ENCODE data around the gene EFHC1. TPM values are rescaled to one million over a fixed set of nuclear protein-coding genes. Genes with fewer than 3 reads are reported as not detected.

Gene EFHC1
- total RNA-seq, 2 donors from 2014 or later: 5.3 to 7.5 TPM

DNA sequence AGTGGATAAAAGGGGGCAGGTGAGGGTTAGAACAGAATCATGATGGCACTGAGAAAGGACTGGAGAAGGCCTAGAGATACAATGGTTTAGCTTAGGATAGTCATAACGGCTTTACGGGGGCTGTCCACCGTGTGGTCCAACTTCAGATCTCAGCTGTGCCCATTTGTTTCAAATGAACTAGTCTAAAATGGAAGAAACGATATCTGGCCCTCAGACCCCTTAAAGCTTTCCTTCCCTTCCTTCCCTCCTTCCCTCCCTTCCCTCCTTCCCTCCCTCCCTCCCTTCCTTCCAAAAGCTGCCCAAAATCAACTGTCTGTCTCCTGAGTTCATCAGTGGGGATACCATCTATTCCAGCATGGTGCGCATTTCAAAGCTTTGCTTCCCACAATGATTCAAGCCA is 128.9 kb downstream of the EFHC1 start:
- no peak overlapping the region for H3K4me3 Mint-ChIP-seq
- DNase-seq (no peak), ATAC-seq (no peak)
- H3K9me3 ChIP-seq (ENCODE audit: control insufficient read depth, low read length, poor library complexity, severe bottlenecking): no peaks in the 10 kb centered on the region
- no peak overlapping the region for H3K27ac Mint-ChIP-seq
- H3K4me1 Mint-ChIP-seq: peaks cover 53% of the 10 kb centered on the region
- no peaks in the 10 kb centered on the region for H3K27me3 Mint-ChIP-seq
- H3K36me3 Mint-ChIP-seq (ENCODE audit: low read depth): peaks cover 8% of the 10 kb centered on the region

DNA sequence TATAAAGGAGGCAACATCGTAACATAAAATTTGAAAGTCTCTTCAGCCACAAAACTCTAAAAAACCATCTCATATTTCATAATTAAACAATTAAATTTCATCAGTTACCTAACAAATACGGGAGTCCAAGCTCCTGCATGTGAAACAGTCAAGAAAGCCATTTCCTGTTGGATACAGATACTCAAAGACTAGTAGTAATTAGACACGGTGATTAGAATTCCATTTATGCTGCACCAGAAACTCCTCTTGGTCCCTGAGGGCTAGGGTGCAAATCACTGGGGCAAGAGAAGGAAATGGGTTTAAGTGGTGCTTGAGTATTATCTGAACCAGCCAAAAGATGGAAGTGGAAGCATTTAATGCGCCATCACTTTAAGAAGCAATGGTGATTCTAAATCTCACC is 129.3 kb downstream of the EFHC1 start:
- no peak overlapping the region for H3K4me3 Mint-ChIP-seq
- H3K4me1 Mint-ChIP-seq: peaks cover 50% of the 10 kb centered on the region

DNA sequence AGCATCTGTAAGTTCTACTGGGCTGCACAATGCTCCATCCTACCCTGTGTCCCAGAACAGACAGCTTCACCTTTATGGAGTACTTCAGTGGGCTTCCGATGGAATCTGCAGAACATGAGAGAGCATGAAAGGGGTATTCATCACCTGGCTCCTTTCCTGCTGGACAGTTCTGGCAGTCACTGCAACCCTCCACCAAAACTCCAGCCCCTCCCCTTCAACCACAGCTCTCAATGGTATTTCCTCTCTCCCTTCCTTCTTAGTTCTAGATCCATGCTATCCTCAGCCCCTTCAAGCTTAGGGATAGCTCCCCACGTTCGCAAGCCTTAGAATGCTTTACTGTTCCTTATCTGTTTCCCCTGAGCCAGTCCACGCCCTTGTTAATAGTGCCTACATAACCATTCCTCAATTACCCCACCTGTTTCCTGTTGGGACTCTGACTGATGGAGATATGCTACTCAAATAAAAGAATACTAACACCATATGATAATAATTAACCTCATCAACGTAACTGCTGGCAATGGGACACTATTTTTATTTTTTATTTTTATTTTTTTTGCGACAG is 130.0 kb downstream of the EFHC1 start:
- no peak for DNase-seq
- peaks cover 49% of the 10 kb centered on the region for H3K4me1 Mint-ChIP-seq
- H3K4me3 Mint-ChIP-seq: no peak overlapping the region
- H3K36me3 Mint-ChIP-seq (ENCODE audit: low read depth): peaks cover 8% of the 10 kb centered on the region
- no peaks in the 10 kb centered on the region for H3K9me3 ChIP-seq (ENCODE audit: control insufficient read depth, low read length, poor library complexity, severe bottlenecking)
- no peaks in the 10 kb centered on the region for H3K27me3 Mint-ChIP-seq
- no peak for ATAC-seq
- no peak overlapping the region for H3K27ac Mint-ChIP-seq

More for the DNA sequence above, 129.3 kb downstream of the EFHC1 start:
- ATAC-seq: no peak
- no peaks in the 10 kb centered on the region for H3K9me3 ChIP-seq (ENCODE audit: control insufficient read depth, low read length, poor library complexity, severe bottlenecking)
- peaks cover 8% of the 10 kb centered on the region for H3K36me3 Mint-ChIP-seq (ENCODE audit: low read depth)
- DNase-seq: no peak
- no peaks in the 10 kb centered on the region for H3K27me3 Mint-ChIP-seq
- H3K27ac Mint-ChIP-seq: no peak overlapping the region

DNA sequence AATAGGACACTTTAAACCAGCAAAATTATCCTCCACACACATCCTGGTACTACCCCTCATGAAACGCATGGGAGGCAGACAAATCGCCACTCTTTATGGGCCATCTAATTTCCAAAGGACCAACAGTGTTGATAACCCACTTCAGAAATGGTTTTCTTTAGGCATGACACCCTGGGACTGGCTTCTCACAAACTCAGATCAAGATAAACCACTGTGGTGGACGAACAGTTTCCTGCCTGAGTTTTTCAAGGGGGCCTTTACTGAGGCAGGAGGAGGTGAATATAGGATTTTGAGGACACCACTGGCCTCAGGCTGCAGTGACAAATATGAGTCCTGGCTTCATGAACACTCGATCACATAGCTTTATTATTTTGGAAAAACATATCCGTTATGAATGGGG is 130.7 kb downstream of the EFHC1 start:
- no peaks in the 10 kb centered on the region for H3K9me3 ChIP-seq (ENCODE audit: control insufficient read depth, low read length, poor library complexity, severe bottlenecking)
- Mint-ChIP-seq H3K27me3 (no peaks in the 10 kb centered on the region), H3K4me1 (peaks cover 44% of the 10 kb centered on the region), H3K27ac (no peak overlapping the region), H3K36me3 (ENCODE audit: low read depth) (peaks cover 8% of the 10 kb centered on the region), H3K4me3 (no peak overlapping the region)
- ATAC-seq: no peak
- no peak for DNase-seq

DNA sequence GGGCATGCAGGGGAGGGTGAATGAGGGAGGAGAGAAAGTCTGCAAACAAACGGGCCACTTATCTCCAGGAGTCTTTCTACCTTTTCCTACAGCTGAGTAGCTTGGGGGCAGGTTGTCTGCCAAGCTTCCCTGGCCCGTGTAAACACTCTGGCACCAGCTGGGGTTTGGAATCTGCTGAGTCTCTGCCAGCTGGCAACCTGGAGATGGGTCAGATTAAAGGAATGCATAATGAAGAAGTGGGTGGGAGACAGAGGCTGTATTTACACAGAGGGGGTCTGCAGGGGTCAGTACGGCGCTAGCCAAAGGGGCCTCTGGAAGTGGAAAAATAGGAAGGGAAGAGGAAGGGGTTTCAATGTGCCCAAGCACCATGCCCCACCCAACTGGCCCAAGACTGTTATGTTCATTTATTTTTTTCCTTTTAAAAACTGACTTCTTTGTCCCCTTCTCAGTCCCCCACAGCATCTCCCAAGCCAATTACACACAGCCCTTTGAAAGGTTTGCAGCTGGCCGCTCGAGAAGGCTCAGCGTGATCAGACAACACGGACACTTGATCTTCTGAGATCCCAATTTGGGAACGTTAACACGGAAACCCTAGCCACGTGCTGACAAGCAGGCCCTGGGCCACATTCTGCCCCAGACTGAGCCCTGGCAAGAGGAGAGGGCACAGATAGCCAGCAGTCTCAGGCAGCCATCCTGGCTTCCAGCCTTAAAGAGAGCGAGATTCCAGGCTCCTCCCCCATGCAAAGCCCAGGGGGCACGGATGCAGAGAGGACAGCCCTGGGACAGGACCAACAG is 131.5 kb downstream of the EFHC1 start:
- H3K27me3 Mint-ChIP-seq: no peaks in the 10 kb centered on the region
- H3K9me3 ChIP-seq (ENCODE audit: control insufficient read depth, low read length, poor library complexity, severe bottlenecking): no peaks in the 10 kb centered on the region
- H3K4me1 Mint-ChIP-seq: peaks cover 38% of the 10 kb centered on the region
- H3K36me3 Mint-ChIP-seq (ENCODE audit: low read depth): peaks cover 5% of the 10 kb centered on the region
- DNase-seq: no peak
- ATAC-seq: no peak
- H3K4me3 Mint-ChIP-seq: no peak overlapping the region
- no peak overlapping the region for H3K27ac Mint-ChIP-seq

DNA sequence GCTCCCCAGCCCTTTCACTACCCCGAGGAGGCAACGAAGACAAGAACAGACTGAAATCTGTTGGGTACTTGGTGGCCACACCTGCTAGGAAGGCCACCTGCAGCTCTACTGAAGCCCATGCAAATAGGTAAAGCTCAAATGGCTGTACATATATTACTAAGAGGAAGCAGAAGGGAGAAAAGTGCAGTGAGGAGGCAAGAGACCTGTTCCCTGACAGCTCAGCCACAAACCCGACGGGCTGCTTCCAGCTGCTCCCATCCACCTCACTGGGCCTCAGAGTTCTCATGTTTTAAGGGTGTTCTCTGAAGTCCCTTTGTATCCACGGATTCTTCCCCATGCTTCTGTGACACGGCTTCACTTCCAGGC is 132.1 kb downstream of the EFHC1 start:
- H3K27ac Mint-ChIP-seq: peak overlapping the region; percentile 47

DNA sequence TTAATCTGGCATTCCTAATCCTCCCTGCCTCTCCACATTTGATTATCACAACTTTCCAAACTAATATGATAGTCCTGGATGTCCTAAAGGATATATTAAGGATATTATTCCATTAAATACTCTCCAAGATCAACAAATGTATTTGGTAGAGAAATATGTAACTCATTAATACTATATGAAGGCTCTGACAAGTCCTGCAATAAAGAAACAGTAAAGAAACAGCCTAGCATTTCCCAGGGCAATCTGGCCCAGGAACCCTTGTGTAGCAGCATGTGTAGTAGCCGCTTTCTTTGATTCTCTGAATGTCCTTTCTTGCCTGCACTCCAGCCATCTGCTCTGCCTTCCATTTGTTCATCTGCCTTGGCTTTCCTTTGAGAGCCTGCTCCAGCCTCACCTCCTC is 133.0 kb downstream of the EFHC1 start:
- peaks cover 32% of the 10 kb centered on the region for H3K4me1 Mint-ChIP-seq
- no peak overlapping the region for H3K4me3 Mint-ChIP-seq
- no peak for ATAC-seq
- DNase-seq: no peak
- H3K27ac Mint-ChIP-seq: peak overlapping the region; percentile 47
- H3K36me3 Mint-ChIP-seq (ENCODE audit: low read depth): peaks cover 2% of the 10 kb centered on the region
- H3K27me3 Mint-ChIP-seq: no peaks in the 10 kb centered on the region
- no peaks in the 10 kb centered on the region for H3K9me3 ChIP-seq (ENCODE audit: control insufficient read depth, low read length, poor library complexity, severe bottlenecking)

More for the DNA sequence above, 132.1 kb downstream of the EFHC1 start:
- H3K36me3 Mint-ChIP-seq (ENCODE audit: low read depth): peaks cover 3% of the 10 kb centered on the region
- no peak for ATAC-seq
- H3K4me1 Mint-ChIP-seq: peaks cover 35% of the 10 kb centered on the region
- H3K9me3 ChIP-seq (ENCODE audit: control insufficient read depth, low read length, poor library complexity, severe bottlenecking): no peaks in the 10 kb centered on the region
- H3K27me3 Mint-ChIP-seq: no peaks in the 10 kb centered on the region
- no peak overlapping the region for H3K4me3 Mint-ChIP-seq
- DNase-seq: no peak

DNA sequence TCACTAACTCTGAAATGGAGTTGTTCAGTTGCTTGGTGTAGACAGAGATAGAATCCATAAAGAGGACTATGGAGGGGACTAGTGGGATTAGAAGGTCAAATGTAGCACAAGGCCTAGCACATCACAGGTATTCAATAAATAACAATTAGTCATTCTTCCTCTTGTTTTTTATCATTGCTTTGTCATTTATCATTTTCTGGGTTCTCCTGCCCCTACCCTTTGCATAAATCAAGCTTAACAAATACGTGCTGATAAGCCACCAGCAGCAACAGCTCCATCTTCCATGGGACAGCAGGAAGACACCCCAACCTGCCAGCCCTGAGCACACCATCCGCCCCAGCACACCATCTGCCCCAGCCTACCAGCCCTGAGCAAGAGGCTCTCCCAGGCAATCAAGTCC is 133.6 kb downstream of the EFHC1 start:
- peaks cover 29% of the 10 kb centered on the region for H3K4me1 Mint-ChIP-seq
- H3K4me3 Mint-ChIP-seq: no peak overlapping the region
- no peak overlapping the region for H3K27ac Mint-ChIP-seq
- H3K36me3 Mint-ChIP-seq (ENCODE audit: low read depth): no peaks in the 10 kb centered on the region
- no peaks in the 10 kb centered on the region for H3K27me3 Mint-ChIP-seq
- ATAC-seq: no peak
- DNase-seq: no peak
- H3K9me3 ChIP-seq (ENCODE audit: control insufficient read depth, low read length, poor library complexity, severe bottlenecking): no peaks in the 10 kb centered on the region

DNA sequence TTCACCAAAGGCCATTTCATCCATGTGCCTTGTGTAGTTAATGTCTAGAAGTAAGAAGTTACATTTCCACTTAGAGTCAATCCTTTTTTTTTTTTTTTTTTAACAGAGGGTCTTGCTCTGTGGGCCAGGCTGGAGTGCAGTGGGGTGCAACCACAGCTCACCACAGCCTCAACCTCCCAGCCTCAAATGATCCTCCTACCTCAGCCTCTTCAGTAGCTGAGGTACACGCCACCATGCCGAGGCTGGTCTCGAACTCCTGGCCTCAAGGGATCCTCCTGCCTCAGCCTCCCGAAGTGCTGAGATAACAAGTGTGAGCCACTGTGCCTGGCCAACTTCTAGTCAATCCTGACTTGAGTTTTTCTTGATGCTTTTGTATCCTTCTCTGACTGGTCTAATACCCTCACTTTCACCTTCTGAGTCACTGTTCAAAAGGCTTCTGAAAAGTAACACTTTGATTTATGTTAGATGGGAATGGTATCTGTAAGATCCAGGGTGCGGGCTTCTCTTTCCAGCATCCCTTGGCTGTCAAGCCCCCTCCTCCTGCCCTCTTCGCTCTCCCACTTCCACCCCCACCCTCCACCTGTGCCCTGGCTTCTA is 134.6 kb downstream of the EFHC1 start:
- Mint-ChIP-seq H3K4me1 (peaks cover 26% of the 10 kb centered on the region), H3K27ac (no peak overlapping the region), H3K27me3 (no peaks in the 10 kb centered on the region), H3K36me3 (ENCODE audit: low read depth) (no peaks in the 10 kb centered on the region), H3K4me3 (no peak overlapping the region)
- no peaks in the 10 kb centered on the region for H3K9me3 ChIP-seq (ENCODE audit: control insufficient read depth, low read length, poor library complexity, severe bottlenecking)
- DNase-seq: no peak
- ATAC-seq: no peak

DNA sequence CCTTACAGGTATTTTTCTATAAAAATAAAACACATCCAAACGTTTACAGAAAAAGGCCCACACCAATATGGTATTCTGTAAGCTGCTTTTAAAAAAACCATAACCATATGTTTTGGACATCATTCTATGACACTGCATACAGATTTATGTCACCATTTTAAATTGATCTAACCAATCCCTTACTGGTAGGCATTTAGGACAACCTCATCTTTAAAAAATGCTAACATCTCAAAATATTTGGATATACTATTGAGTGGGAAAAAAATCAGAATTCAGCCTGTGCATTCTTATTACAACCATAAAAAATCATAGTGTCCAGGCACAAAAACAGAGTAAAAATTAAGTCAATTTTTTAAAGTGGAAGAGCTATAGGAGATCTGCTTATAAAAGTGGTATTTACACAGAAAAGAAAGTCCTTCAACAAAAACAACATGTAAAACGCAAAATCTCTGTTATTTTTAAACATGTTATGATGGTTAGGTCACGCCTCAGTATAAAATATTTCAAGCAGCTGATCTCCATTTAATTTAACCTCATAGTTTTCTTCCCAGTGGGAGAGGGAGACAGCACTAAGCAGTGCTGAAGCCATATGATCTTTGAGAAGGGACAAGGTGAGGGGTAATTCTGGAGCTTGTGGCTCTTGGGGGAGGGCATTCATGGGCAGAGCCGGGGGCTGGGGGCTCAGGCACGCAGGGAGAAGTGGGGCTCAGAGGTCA is 135.5 kb downstream of the EFHC1 start:
- no peaks in the 10 kb centered on the region for H3K36me3 Mint-ChIP-seq (ENCODE audit: low read depth)
- DNase-seq (no peak), ATAC-seq (no peak)
- peaks cover 22% of the 10 kb centered on the region for H3K4me1 Mint-ChIP-seq
- H3K9me3 ChIP-seq (ENCODE audit: control insufficient read depth, low read length, poor library complexity, severe bottlenecking): no peaks in the 10 kb centered on the region
- no peak overlapping the region for H3K4me3 Mint-ChIP-seq
- H3K27me3 Mint-ChIP-seq: no peaks in the 10 kb centered on the region
- H3K27ac Mint-ChIP-seq: no peak overlapping the region

DNA sequence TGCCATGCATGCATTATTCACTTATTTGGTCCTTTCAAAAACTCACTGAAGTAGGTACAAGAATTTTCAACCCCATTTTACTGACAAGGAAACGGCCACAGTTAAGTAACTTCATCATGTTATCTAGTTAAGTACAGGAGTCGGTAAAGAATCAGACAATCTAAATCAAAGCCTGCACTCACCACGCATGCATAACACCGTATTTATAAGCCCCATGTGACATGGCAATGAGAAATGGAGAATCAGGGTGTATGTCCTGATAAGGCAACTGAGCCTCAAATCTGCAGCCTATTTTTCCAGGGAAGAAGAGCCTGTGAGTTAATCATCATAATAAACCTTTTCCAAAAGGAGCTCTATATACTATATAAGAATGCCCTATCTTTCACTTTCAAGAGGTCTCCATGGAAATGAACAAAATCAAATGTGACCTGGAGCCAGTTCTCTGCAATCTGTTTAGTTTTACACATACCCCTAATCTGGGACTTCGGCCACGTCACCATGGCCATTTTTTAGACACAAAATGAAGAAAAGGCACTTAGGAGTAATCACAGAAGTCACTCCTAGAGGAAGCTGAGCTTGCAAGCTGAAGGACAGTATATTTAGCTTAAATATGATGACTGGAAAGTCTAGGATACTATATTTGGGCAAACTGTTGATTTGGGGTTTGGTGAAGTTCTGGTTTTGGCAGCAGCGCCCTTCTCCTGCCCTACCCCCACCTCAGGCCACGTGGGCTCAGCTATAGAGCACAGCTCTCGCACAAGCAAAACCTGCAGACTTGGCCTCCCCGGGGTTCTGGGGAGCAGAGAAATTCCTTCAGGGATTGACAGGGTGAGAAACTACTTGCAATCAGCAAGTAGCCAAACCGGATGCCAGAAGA is 137.5 kb downstream of the EFHC1 start:
- peaks cover 16% of the 10 kb centered on the region for H3K4me1 Mint-ChIP-seq
- no peaks in the 10 kb centered on the region for H3K36me3 Mint-ChIP-seq (ENCODE audit: low read depth)
- ATAC-seq: no peak
- H3K27ac Mint-ChIP-seq: no peak overlapping the region
- H3K27me3 Mint-ChIP-seq: no peaks in the 10 kb centered on the region
- H3K4me3 Mint-ChIP-seq: no peak overlapping the region
- no peak for DNase-seq
- H3K9me3 ChIP-seq (ENCODE audit: control insufficient read depth, low read length, poor library complexity, severe bottlenecking): no peaks in the 10 kb centered on the region

DNA sequence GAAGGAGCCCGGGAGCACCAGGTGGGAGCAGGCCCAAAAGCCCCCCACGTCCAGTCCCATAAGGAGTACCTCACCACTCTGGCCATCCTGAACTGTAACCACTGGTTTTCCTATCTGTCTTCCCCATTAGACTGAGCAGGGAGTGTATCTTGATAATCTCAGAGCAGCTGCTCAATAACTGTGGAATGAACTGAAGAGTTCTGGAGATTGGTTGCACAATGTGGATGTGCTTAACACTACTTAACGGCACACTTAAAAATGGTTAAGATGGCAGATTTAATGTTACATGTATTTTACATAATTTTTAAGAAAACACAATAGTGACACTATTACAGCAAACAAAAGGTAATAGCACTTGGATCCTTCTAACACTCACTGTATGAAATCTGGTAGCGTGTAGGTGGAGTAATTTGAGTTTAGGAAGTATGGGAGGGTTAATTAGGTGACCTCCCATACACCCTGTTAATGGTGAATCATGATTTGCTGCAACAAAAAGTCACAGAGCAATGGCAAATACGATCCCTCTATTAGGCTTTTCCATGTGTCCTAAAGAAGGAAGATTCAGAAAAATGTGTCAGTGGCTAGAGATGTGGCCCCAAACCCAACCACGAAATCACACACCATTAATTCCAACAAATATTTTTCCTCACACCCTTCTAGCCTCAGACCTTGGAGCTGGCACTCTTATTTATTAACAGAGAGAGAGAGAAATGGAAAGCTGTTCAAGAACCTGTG is 138.3 kb downstream of the EFHC1 start:
- ATAC-seq (no peak), DNase-seq (no peak)
- no peaks in the 10 kb centered on the region for H3K9me3 ChIP-seq (ENCODE audit: control insufficient read depth, low read length, poor library complexity, severe bottlenecking)
- Mint-ChIP-seq H3K4me3 (no peak overlapping the region), H3K27ac (no peak overlapping the region), H3K27me3 (no peaks in the 10 kb centered on the region), H3K4me1 (peaks cover 9% of the 10 kb centered on the region), H3K36me3 (ENCODE audit: low read depth) (no peaks in the 10 kb centered on the region)

Data from T-helper 17 cell (primary cell).